ENCODE data around the gene DOCK10.

DNA sequence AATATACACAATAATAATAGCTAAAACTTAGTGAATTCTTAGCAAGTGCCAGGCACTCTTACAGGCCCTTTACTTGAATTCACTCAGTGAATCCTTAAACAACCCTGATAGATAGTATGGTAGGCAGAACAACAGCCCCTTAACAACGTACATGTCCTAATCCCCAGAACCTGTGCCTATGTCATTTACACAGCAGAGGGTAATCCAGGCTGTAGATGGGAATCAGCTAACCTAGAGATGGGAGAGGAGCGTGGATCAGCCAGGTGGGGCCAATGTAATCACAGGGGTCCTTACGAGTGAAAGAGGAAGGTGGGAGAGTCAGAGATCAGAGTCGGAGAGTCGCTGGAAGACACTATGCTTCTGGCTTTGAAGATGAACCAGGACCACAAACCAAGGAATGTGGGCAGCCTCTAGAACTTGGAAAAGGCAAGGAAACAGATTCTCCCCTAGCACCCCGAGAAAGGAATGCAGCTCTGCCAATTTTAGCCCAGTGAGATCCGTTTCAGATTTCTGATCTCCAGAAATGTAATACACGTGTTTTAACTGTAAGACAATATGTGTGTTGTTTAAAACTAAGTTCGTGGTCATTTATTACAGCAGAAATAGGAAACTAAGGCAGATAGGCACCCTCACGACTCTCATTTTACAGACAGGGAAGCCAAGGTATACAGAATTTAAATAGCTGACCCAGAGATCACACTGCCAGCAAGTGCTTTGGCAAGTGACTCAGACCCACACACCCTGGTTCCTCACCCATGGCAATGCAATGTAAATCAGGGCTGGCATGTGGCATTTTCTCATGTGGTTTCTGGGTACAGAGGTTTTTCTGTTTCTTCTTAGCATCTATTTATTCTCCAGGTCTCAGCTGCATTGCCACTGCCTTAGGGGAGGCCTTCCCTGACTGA, 68.9 kb downstream of the DOCK10 start:
- TF ChIP-seq, protein P1, sequence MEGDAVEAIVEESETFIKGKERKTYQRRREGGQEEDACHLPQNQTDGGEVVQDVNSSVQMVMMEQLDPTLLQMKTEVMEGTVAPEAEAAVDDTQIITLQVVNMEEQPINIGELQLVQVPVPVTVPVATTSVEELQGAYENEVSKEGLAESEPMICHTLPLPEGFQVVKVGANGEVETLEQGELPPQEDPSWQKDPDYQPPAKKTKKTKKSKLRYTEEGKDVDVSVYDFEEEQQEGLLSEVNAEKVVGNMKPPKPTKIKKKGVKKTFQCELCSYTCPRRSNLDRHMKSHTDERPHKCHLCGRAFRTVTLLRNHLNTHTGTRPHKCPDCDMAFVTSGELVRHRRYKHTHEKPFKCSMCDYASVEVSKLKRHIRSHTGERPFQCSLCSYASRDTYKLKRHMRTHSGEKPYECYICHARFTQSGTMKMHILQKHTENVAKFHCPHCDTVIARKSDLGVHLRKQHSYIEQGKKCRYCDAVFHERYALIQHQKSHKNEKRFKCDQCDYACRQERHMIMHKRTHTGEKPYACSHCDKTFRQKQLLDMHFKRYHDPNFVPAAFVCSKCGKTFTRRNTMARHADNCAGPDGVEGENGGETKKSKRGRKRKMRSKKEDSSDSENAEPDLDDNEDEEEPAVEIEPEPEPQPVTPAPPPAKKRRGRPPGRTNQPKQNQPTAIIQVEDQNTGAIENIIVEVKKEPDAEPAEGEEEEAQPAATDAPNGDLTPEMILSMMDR (IDR thresholded peaks at IDR 0.05) = no peak
- no peak for TF ChIP-seq POLR2A (IDR thresholded peaks at IDR 0.05)
- TF ChIP-seq EP300 (IDR thresholded peaks at IDR 0.05) = no peak

Measured in stomach (tissue), 4 donors.